Type B pancreatic cell (in vitro differentiated cells): ENCODE results near the gene ALX4. TPM values are rescaled to one million over a fixed set of nuclear protein-coding genes. Genes with fewer than 3 reads are reported as not detected.

Experiments used
- DNase-seq: peaks from one replicate; pipeline ENCODE4 v3.0.0; 2021; ENCODE audit warnings: mixed read lengths; ENCODE audit not compliant: unreplicated experiment; ENCODE audit errors: extremely low spot score
- H3K27ac Mint-ChIP-seq: 2 replicates; pipeline ENCODE4 v1.8.0; 2021; ENCODE audit warnings: mild to moderate bottlenecking, mixed read lengths
- H3K27me3 Mint-ChIP-seq: 2 replicates; pipeline ENCODE4 v1.8.0; 2021; ENCODE audit warnings: mixed read lengths
- H3K36me3 Mint-ChIP-seq: 2 replicates; pipeline ENCODE4 v1.8.0; 2021; ENCODE audit warnings: mixed read lengths
- H3K4me1 Mint-ChIP-seq: one replicate; pipeline ENCODE4 v1.8.0; 2021; ENCODE audit warnings: mixed read lengths; ENCODE audit not compliant: unreplicated experiment
- H3K4me3 Mint-ChIP-seq: 2 replicates; pipeline ENCODE4 v1.8.0; 2021; ENCODE audit warnings: mild to moderate bottlenecking, mixed read lengths
- H3K9me3 Mint-ChIP-seq: 2 replicates; pipeline ENCODE4 v1.8.0; 2021; ENCODE audit warnings: mixed read lengths
- total RNA-seq: library from RNA; stranded (reverse); gene quantifications from 2 replicates; pipeline ENCODE4 v1.2.1, GENCODE V29; 2021; ENCODE audit warnings: low replicate concordance
- TF ChIP-seq, protein P1 (sequence below): fragments of 200-600 bp; sonication (generic); conservative IDR thresholded peaks from 2 replicates; pipeline ENCODE4 v1.5.0; 2021; ENCODE audit warnings: antibody characterized with exemption, mild to moderate bottlenecking

The ALX4 gene
- total RNA-seq, 1 donor from 2014 or later, result 11.6 TPM

DNA sequence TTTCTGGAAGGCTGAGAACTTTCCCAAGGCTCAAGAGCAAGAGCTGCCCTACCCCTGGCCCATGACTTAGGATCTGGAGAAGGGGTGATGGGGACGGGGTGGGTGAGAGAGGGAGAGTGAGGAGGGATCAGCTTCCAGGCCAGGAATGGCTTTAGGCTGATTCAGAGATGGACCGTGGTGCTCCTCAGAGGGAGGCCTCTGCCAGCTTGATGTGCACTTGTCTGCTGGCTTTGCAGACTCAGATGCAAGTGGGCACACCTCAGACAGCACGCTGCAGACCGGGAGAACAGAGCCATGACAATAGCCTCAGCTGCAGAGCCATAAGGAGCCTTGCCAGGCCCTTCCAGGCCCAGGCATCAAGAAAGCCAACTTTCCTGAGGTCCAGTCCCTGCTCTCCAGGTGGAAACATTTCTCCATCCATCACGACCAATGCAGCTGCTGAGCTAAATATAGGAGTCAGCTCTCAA lies 41.3 kb downstream of the ALX4 start:
- no peak for DNase-seq
- no peak overlapping the region for H3K4me3 Mint-ChIP-seq
- TF ChIP-seq, protein P1, sequence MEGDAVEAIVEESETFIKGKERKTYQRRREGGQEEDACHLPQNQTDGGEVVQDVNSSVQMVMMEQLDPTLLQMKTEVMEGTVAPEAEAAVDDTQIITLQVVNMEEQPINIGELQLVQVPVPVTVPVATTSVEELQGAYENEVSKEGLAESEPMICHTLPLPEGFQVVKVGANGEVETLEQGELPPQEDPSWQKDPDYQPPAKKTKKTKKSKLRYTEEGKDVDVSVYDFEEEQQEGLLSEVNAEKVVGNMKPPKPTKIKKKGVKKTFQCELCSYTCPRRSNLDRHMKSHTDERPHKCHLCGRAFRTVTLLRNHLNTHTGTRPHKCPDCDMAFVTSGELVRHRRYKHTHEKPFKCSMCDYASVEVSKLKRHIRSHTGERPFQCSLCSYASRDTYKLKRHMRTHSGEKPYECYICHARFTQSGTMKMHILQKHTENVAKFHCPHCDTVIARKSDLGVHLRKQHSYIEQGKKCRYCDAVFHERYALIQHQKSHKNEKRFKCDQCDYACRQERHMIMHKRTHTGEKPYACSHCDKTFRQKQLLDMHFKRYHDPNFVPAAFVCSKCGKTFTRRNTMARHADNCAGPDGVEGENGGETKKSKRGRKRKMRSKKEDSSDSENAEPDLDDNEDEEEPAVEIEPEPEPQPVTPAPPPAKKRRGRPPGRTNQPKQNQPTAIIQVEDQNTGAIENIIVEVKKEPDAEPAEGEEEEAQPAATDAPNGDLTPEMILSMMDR, result no peak
- H3K27me3 Mint-ChIP-seq, result no peaks in the 10 kb centered on the region
- no peak overlapping the region for H3K27ac Mint-ChIP-seq
- peaks cover 6% of the 10 kb centered on the region for H3K9me3 Mint-ChIP-seq
- H3K4me1 Mint-ChIP-seq, result peaks cover 8% of the 10 kb centered on the region
- peaks cover 5% of the 10 kb centered on the region for H3K36me3 Mint-ChIP-seq

DNA sequence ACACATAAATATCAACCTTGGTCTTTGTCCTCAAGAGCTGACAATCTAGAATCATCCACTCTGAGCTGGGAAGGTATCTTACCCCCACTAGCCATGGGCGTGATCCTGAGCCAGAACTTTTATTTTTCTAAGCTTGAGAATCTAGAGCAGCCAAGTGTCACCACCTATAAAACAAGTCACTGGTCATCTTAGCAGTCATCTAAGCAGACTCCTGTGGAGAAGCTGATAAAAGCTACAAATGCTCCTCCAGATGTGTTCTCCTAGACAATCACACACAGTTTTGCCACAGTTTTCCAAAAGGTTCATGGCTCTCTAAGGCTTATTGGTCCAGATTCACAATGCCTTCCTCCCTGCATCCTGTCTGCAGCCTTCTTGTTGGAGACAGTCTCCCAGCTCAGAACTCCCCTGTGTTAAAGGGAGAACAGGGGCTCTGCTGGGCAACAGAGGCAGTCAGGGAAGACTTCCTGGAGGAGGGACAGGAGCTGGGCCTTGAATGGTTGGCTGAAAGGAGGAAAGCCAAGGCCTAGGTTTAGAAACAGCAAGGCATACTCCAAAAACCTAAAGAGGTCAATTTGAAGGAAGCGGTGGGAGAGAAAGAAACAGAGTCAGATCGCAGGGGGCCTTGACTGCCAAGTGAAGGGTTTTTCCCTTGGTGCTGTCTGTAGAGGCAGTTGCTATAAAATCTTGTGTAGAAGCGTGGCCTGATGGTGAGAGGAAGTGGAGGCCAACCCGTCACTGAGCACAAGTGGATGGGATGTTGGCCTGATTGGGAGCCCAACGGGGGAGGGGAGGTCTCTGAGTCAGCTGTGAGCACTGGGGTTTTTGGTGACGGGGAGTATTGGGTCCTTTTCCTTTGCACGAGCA lies 42.0 kb downstream of the ALX4 start:
- no peaks in the 10 kb centered on the region for H3K27me3 Mint-ChIP-seq
- TF ChIP-seq, protein P1, result no peak
- no peak overlapping the region for H3K4me3 Mint-ChIP-seq
- no peak for DNase-seq
- no peak overlapping the region for H3K27ac Mint-ChIP-seq
- peaks cover 5% of the 10 kb centered on the region for H3K36me3 Mint-ChIP-seq
- peaks cover 9% of the 10 kb centered on the region for H3K4me1 Mint-ChIP-seq
- H3K9me3 Mint-ChIP-seq, result peaks cover 6% of the 10 kb centered on the region

DNA sequence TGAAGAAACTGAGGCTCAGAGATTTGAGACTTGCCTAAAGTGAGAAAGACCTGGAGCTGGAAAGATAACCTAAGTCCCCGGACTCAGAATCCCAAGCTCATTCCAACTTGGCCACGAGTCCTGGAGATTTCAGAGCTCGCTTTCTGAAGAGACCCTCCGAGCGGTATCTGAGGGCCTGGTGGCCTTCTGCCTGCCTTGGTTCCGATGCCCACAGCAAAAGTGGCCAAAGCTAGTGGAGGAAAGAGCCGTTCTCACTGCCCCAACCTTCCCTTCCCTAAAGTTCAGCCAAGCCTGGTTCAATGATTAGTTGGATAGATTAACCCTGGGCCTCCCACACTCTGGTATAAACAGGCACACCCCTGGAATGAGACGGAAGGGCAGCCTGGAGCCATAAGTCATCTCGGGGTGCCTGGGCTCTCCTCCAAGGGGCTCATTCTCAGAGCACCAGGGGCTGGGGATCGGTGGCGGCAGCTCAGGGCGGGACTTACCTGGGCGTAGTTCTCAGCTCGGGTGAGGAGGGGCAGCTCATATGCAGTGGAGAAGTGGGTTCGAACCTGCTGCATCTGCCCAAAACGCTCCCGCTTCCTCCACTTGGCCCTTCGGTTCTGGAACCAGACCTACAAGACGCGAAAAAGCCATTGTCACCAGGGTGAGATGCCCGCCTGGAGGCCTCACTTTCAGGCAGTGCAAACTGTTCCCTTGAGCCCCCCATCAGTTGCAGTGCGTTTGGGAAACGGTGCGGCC lies 42.8 kb downstream of the ALX4 start:
- peaks cover 5% of the 10 kb centered on the region for H3K36me3 Mint-ChIP-seq
- TF ChIP-seq, protein P1, result no peak
- H3K9me3 Mint-ChIP-seq, result peaks cover 6% of the 10 kb centered on the region
- no peak overlapping the region for H3K4me3 Mint-ChIP-seq
- no peak overlapping the region for H3K27ac Mint-ChIP-seq
- peaks cover 13% of the 10 kb centered on the region for H3K4me1 Mint-ChIP-seq
- no peak for DNase-seq
- peaks cover 4% of the 10 kb centered on the region for H3K27me3 Mint-ChIP-seq

DNA sequence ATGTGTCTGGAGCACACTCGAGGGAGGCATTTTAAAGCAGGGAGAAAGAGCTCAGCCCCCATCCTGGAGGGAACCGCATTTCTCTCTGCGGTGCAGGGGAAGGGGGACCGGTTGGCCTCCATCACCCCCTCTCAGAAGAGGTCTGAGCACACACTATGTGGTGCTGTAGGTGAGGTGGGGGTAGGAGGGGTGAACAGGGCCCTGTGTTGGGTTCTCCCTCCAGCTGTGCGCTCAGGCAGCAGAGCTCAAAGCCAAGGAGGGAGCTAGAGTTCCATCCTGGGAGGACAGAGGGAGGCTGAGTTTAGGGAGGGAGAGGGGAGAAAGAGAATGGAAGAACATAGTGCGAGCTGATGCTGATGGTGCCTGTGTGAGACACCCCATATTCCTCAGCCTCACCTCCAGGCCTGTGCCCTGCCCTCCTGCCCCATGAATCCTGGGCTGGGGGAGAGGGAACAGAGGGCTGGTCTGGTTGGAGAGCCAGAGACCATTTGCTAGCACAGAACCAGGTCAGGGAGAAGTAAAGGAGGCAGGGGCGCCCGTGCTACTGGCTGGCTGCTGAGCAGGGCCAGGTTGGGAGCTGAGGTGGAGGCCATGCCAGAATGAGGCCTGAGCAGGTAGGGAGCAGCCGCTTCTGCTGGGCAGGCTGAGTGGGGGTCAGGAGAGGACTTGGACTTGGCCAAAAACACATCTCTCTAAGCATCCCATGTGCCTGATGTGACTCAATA lies 43.7 kb downstream of the ALX4 start:
- peaks cover 13% of the 10 kb centered on the region for H3K4me1 Mint-ChIP-seq
- no peaks in the 10 kb centered on the region for H3K9me3 Mint-ChIP-seq
- H3K27ac Mint-ChIP-seq, result no peak overlapping the region
- no peak overlapping the region for H3K4me3 Mint-ChIP-seq
- no peaks in the 10 kb centered on the region for H3K36me3 Mint-ChIP-seq
- H3K27me3 Mint-ChIP-seq, result peaks cover 4% of the 10 kb centered on the region
- no peak for DNase-seq
- TF ChIP-seq, protein P1, result no peak

DNA sequence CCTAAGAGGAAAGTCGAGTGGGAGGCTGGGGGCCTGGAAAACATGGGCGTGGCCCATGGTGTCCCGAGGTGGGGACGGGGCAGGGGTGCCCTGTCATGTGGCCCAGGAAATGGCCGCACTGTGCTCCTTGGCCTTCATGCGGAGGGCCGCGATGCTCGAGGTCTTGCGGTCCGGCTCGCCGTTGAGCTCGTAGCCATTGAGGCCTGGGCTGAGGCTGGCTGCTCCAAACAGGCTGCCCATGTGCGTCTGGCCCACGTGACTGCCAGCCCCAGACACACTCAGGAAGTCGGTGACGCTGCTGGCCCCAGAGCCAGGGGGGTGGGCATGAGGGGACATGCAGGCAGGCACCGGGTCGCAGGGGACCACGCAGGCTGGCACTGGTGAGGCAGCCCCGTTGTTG lies 45.2 kb downstream of the ALX4 start:
- no peak for DNase-seq
- Mint-ChIP-seq H3K27me3 (peaks cover 4% of the 10 kb centered on the region), H3K9me3 (no peaks in the 10 kb centered on the region), H3K4me3 (no peak overlapping the region), H3K4me1 (peaks cover 19% of the 10 kb centered on the region), H3K36me3 (no peaks in the 10 kb centered on the region), H3K27ac (no peak overlapping the region)
- TF ChIP-seq, protein P1, result no peak
